Urothelium cell line (cell line): Measurements from ENCODE around the gene KIF6.
A peak's percentile ranks its signal among the peaks of the same experiment; 100 is the strongest.
"Not testable (repeated sequence)": the region's sequence is repeated elsewhere in the genome, so short reads cannot be mapped to it uniquely, and the experiment has no call there.

Experiments used
- DNase-seq: peaks from one replicate; pipeline ENCODE4 v3.0.0; 2011; ENCODE audit warnings: low spot score, mixed read lengths
- FAIRE-seq: peaks from 2 replicates; lab custom pipeline; 2011; peaks lifted over from hg19 to GRCh38; lab: Jason Lieb, UNC

Gene KIF6

DNA sequence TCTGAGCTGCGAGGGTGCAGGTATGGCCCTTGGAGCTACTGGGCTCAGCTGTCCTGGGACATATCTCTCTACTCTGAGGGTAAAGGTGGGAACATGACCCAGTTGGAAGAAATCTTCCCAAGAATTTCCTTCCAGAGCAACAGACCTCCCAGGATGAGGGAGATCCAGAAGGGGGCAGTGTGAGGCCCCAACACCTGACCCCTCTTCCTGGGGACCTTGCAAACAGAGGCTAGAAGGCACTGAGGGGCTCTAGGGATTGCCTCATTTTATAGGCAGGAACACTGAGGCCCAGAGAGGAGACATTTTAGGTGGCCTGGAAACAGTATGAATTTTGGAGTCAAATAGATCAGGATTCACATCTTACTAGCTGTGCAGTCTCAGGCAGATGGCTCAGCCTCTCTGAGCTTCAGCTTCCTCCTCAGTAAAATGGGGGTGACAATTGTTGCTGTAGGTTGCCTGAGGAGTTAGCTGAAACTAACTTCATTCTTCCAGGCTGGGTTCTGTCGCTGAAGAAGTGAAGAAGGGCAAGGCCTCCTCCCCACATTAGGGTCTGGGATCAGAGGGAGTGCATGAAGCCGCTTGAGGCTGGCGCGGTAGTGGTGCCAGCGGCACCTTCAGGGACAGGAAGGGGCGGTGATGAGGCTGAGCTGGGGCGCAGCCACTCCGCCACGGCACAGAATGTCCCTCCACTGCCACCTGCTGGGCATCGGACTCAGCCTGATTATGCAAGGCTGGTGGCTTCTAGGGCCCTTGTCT lies 422.4 kb downstream of the KIF6 start:
- peak; percentile 90 for DNase-seq
- FAIRE-seq: peak; percentile 96

DNA sequence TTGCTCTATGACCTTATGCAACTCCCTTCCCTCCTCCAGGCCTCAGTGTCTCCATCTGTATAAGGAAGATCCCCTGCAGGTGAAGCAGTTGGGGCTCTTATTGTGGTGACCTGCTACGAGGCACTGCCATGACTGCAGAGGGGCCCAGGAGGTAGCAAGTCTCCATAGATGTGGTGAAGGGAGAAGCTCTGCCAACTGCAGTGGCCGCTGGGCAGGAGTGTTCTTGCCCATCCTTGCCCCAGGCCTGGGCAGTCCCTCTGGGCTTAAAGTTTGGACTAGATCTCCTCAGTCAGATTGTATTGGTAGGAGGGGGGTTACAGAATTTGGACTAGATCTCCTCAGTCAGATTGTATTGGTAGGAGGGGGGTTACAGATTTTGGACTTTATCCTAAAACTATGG lies 423.2 kb downstream of the KIF6 start:
- DNase-seq (no peak), FAIRE-seq (no peak)

DNA sequence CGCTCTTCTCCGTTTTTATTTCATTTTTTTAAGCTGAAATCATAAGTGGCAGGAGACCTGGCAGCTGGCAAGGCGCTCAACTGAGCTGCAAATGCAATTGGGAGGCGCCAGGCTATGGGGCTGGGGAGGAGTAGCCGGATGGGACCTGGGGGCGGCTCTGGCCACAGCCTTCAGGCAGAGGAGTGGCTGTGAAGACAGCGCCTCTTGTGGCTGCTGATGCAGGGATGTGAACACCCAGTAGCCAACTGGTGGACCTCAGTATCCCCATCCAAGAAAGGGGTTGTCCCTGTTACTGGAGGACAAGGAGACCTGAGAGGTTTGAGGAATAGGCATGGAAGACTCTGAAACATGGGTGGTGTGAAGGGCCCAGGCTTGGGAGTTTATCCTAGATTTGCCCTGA lies 423.6 kb downstream of the KIF6 start:
- FAIRE-seq: no peak
- DNase-seq: peak; percentile 44

DNA sequence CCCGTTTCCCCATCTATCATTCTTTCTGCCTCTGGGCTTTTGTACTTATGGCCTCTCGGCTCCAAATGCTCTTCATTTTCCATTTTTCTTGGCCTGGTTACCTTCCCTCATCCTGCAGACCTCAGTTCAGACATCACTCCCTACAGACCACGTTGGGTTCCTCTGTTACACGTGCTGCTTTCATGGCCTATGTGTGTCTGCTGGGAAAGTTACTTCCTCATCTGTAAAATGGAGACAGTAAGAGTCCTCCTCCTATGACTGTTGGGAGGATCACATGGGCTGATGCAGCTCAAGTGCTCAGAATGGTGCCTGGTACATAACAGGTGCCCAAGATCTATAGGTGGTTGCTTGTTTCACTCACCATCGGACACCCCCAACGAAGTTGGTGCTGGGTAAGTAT lies 424.5 kb downstream of the KIF6 start:
- no peak for FAIRE-seq

DNA sequence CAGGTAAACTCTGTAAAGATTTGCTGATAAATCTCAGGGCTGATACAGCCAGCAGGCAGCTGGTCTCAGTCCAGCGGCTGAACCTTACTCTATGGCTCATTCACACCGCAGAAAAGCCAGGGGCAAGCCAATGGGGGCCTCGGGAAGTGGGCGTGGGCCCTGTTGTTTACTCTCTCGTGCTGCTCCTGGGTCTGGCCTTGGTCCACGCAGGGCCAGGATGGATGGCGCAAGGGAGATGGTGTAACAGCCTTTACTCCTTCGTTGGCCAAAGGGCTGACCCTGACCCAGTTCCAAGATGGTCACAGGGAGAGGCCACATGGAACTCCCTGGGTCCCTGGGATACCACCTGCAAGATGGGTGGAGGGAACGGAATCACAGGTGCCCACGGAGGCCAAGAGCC lies 427.1 kb downstream of the KIF6 start:
- DNase-seq (no peak), FAIRE-seq (no peak)

More for the DNA sequence above, 424.5 kb downstream of the KIF6 start:
- DNase-seq: no peak

DNA sequence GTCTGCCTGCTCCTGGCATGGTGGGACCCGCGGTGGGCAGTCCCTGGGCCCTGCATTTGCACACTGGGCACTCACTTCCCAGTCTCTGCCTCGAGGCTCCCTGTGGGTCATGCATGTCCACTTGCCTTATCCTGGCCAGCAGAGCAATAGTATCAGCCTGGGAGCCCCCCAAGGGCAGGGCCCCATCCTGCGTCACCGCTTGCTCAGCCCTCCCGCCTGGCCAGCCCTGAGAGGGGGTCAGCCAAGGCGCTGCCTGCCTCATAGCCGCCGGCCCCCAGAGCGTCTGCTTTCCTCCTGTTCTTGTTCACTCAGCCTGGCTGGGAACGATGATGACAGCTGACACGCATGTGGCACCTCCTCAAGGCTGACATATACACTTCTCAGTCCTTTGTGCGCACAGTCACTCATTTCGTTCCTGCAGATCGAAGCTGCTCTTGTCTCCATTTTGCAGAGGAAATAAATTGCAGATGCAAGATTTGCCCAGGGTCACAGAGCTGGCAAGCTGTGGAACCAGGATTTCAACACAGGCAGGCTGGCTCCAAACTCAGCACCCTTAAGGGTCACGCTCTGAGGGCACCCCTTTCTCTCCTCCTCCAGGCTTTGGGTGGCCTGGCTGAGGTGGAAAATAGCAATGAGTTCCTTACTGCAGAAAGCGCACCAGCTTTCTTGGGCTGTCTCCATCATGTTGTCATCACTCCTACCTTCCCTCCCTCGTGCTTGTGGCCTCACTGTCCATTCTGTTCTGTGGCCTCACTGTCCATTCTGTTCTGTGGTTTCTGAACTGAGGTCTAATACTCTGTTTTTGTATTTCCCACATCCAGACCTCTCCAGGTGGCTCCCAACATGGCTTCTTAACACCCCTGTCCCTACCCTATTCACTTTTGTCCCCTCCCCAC lies 428.2 kb downstream of the KIF6 start:
- DNase-seq (no peak), FAIRE-seq (peak; percentile 44)

DNA sequence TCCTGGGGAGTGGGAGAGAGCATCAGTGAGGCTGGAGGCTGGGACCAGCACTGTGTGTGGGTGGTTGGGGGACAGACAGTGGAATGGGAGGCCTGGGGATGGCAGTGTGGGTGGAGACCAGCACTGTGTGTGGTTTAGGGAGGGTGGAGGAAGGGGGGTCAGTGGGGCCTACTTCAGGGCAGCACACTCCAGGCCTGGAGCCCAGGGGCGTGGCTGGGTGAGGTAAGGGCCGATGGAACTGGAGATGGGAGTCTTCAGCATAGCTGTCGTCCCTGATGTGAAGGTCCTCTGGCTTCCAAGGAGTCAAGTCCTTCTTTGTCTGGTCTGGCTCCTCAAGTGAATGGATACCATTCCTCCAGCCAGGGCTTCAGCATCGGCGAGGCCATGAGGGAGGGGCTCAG lies 429.6 kb downstream of the KIF6 start:
- no peak for FAIRE-seq
- DNase-seq: peak; percentile 34

DNA sequence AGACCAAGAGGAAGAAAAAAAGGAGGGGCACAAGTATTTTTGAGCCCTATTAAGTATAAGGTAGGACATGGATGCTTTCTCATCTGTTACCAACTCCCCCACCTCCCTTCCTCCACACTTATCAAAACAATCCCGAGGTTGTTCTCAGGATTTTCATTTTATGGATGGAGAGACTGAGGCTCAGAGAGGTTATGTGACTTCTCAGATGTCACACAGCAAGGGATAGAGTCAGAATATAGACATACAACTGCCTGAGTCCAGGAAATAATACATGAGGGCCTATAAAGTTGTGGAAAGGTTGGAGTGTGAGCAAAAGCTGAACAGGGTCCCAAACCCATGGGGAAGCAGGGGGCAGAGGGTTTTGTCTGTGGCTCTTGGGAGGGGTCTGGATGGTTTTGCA lies 430.3 kb downstream of the KIF6 start:
- DNase-seq: no peak
- no peak for FAIRE-seq

DNA sequence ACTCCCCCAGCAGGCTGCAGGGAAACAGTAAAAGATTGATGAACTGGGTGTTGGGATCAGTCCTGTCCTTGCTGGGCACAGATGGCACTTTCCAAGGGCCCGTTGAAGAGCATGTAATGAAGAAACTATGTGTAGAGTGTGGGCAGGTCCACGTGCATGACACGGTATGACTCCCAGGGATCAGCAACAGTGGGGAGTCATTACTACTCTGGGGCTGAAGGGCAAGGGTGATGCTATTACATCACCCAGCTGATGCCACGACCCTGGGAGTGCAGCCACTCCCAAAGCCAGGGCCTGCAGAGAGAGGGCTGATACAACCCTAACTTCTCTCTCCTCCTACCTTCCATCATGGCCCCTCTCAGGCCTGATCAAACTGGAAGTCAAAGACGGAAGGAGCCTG lies 431.1 kb downstream of the KIF6 start:
- no peak for FAIRE-seq
- no peak for DNase-seq

DNA sequence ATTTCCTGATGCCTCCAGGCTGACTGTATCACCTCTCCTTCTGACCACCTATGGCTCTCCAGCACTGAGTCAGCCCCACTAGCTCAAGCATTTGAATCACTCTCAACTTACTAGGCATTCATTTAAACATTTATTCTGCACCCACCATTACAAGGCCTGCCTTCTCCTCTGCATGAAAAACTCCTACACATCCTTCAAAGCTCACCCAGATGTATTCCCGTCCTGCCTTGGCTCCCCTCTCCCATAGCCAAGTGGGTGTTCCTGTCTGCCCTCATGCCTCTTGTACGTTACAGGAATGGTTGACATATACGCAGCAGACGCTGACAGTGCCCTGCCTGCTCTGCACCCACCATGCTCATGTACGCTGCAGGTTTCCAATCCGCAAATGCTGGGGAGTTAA lies 432.6 kb downstream of the KIF6 start:
- no peak for DNase-seq

DNA sequence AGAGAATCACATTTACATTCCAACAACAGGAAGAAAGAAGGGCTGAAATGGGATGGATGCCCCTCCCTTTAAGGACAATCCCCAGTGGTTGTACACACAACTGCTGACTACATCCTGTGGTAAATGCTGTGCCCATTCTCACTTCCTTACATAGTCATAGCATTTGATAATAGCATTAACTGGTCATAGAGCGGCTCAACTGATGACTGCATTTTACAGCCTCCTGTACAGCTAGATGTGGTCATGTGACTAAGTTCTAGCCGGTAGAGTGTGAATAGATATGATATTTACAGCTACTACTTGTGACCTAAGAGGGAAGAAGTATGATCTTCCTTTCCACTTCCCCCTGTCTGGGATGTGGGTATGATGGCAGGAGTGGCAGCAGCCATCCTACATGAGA lies 435.7 kb downstream of the KIF6 start:
- DNase-seq (no peak), FAIRE-seq (no peak)

More for the DNA sequence above, 432.6 kb downstream of the KIF6 start:
- no peak for FAIRE-seq

DNA sequence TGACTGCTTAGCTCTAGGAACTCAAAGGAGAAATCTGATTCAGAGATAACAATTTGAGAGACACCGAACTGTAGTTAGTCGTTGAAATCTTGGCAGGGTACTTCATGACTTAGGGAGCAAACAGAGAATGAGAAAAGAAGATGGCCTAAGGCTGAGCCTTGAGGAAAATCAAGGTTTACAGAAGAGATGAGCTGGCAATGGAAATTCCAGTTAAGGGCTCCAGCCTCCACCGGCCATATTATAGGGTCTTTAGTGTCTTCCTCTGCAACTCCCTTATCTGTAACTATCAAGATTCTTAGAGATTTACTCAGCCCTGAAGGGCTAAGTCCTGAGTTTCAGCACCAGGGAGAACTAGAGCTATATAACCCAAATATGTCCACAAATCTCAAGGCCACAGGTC lies 437.6 kb downstream of the KIF6 start:
- FAIRE-seq: no peak
- DNase-seq: no peak

DNA sequence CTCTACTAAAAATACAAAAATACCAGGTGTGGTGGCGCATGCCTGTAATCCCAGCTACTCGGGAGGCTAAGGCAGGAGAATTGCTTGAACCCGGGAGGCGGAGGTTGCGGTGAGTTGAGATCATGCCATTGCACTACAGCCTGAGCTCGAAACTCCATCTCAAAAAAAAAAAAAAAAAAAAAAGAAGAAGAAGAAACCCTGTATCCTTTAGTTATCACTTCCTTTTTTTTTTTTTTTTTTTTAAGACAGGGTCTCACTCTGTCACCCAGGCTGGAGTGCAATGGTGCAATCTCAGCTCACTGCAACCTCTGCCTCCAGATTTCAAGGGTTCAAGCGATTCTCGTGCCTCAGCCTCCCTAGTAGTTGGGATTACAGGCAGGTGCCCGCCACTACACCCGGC lies 438.6 kb downstream of the KIF6 start:
- not testable (repeated sequence) for DNase-seq, FAIRE-seq

DNA sequence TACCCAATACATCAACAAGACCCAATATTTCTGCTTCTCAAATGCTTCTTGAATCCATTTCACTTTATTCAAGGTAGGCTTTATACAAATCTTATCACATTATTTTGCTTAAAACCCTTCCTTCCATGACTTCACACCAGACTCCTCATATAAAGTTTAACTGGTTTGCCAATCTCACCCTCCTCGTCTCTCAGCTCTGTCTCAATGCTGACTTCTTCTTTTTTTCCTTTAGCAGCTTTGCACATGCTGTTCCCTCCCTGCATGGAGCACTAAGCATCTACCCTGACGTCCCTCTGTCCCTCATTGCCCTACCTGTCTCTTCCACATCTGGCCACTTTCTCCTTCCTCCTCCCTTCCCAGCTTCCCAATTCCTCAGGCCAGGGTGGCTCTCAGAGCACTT lies 442.4 kb downstream of the KIF6 start:
- DNase-seq (no peak), FAIRE-seq (no peak)

DNA sequence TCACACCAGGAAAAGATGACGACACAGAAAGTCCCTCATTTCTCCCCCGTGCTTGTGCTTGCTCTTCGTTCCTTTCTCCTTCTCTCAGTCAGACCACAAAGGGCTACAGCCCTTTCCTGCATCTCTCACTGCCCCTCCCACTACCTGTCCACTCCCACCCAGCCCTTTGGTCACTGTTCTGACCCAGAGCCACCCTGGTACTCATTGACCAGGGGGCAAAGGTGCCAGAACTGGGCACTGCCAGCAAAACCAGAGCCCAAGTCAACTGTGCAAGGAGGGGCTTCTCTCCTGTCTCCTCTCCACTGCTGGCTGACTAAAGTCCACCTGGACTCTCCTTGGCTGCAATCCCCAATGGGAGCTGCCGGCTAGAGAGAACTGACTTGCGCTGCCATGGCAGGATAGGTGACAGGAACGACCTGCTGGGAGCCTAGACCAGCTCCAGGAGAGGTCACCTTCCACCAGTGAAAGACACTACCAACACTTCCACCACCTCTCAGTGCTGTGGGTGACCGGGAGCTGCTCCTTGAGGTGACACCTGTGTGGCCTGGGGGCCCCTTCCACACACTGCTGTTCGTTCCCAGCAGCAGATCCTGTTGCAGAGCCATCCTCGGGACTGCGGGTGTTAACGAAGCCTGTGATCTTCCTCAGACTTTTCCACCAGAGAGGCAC lies 443.8 kb downstream of the KIF6 start:
- DNase-seq (no peak), FAIRE-seq (no peak)

DNA sequence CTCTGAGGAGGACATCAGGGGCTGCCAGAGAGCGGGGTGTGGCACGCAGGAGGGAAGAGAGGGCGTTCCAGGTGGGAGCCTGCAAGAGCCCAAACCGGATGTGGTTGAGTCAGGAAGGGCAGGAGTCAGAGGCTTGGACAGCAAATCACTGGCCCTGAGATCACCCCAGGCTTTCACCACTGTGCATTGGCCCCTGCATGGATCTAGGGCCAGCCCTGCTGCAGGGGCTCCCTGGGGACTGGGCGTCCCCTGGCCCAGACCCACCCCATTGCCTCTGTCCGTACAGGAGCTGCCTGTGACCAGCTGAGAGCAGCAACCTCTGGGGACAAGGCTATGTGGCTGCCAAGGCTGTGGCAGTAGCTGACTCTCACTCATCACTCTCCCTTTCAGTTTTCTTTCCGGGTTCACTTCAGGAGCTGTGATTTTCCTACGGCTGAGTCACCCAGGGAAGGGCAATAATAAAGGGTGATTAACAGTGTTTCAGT lies 444.9 kb downstream of the KIF6 start:
- FAIRE-seq (no peak), DNase-seq (peak; percentile 60)
